ENCODE data around the gene CCDC57.

Gene CCDC57

DNA sequence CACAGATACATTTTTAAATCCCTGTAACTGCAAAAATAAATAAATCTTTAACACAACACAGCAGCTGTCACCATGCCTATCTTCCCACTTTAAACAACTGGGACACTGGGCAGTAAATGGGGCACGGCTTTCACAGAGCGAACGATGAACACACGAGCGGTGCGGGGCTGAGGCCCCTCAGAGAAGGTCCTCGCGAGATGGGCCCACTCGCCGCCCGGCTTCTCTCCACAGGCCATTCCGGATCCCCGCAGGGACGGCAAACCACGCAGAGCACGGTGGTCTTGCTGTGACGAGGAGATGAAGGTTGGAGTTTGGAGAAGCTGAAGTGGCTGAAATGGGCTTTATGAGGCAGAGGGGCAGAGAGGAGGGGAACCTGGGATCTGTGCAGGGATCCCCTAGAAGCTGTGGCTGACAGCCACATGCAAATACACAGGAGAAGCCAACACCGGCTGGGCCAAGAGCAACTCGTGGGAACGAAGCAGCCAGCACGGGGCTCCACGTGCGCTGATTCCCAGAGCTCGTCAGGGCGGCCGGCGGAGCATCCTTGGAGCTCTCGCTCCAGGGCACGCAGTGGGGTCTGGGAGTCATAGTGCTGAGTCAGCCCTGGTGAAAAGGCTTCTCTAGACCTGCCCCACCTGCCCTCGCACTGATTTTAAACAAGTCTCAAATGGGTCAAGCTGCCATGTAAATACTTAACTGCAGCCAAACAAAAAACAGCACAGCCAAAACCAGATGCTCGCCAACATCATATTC, 31.7 kb downstream of the CCDC57 start:
- Histone ChIP-seq H3K9me2 (replicated peaks; ENCODE audit: insufficient read depth, low read length) (no peaks in the 10 kb centered on the region), H3F3A (ENCODE audit: insufficient read depth) (no peaks in the 10 kb centered on the region), H2AFZ (ENCODE audit: low read depth, low read length, severe bottlenecking) (no peak overlapping the region), H3K27me3 (ENCODE audit: low read length) (no peaks in the 10 kb centered on the region), H4K20me1 (ENCODE audit: low read depth, low read length) (no peaks in the 10 kb centered on the region), H3K9ac (ENCODE audit: low read length) (no peak overlapping the region), H3K79me2 (ENCODE audit: insufficient read depth, low read length) (no peaks in the 10 kb centered on the region), H3K4me3 (ENCODE audit: insufficient read depth, low read length, poor library complexity, severe bottlenecking) (no peak overlapping the region), H3K4me2 (ENCODE audit: low read depth, low read length, poor library complexity, severe bottlenecking) (no peak overlapping the region), H3K9me3 (ENCODE audit: insufficient read depth, low read length) (no peaks in the 10 kb centered on the region), H3K27ac (ENCODE audit: low read depth, low read length) (no peak overlapping the region), H3K36me3 (ENCODE audit: low read length) (no peaks in the 10 kb centered on the region)
- TF ChIP-seq, protein P1, sequence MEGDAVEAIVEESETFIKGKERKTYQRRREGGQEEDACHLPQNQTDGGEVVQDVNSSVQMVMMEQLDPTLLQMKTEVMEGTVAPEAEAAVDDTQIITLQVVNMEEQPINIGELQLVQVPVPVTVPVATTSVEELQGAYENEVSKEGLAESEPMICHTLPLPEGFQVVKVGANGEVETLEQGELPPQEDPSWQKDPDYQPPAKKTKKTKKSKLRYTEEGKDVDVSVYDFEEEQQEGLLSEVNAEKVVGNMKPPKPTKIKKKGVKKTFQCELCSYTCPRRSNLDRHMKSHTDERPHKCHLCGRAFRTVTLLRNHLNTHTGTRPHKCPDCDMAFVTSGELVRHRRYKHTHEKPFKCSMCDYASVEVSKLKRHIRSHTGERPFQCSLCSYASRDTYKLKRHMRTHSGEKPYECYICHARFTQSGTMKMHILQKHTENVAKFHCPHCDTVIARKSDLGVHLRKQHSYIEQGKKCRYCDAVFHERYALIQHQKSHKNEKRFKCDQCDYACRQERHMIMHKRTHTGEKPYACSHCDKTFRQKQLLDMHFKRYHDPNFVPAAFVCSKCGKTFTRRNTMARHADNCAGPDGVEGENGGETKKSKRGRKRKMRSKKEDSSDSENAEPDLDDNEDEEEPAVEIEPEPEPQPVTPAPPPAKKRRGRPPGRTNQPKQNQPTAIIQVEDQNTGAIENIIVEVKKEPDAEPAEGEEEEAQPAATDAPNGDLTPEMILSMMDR (IDR thresholded peaks at IDR 0.05; ENCODE audit: insufficient read depth, low read length, poor library complexity, severe bottlenecking) = no peak
- TF ChIP-seq EZH2phosphoT487 (conservative IDR thresholded peaks at IDR 0.05; ENCODE audit: low read length) = no peak

DNA sequence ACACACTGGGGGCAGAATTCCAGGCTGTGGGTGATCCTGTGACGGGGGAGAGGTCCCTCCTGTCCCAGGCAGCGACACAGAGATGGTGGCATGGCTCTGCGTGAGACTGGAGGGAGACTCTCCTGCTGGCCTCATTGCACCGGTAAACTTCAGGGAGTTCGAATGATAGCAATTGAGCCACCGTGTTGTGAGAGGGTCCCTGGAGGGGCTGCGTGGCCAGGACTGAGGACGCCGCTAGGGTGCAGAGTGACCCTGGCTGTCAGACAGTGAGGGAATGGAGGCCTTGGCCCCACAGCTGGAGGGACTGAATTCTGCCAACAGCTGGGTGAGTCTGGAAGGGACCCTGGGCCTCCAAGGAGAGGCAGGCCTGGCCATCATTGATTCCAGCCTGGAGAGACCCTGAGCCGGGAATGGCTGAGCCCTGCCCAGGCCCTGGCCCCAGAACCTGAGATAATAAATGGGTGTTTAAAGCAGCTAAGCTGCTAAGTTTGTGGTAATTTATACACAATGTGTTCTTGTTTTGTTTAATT, 32.6 kb downstream of the CCDC57 start:
- Histone ChIP-seq H3K79me2 (ENCODE audit: insufficient read depth, low read length) (no peaks in the 10 kb centered on the region), H3K9me3 (ENCODE audit: insufficient read depth, low read length) (no peaks in the 10 kb centered on the region), H3K27ac (ENCODE audit: low read depth, low read length) (no peak overlapping the region), H3K27me3 (ENCODE audit: low read length) (no peaks in the 10 kb centered on the region), H4K20me1 (ENCODE audit: low read depth, low read length) (no peaks in the 10 kb centered on the region), H3K4me2 (ENCODE audit: low read depth, low read length, poor library complexity, severe bottlenecking) (no peak overlapping the region), H3K9me2 (replicated peaks; ENCODE audit: insufficient read depth, low read length) (no peaks in the 10 kb centered on the region), H3K9ac (ENCODE audit: low read length) (no peak overlapping the region), H2AFZ (ENCODE audit: low read depth, low read length, severe bottlenecking) (no peak overlapping the region), H3K36me3 (ENCODE audit: low read length) (no peaks in the 10 kb centered on the region), H3F3A (ENCODE audit: insufficient read depth) (no peaks in the 10 kb centered on the region), H3K4me3 (ENCODE audit: insufficient read depth, low read length, poor library complexity, severe bottlenecking) (no peak overlapping the region)
- no peak for TF ChIP-seq EZH2phosphoT487 (conservative IDR thresholded peaks at IDR 0.05; ENCODE audit: low read length)
- TF ChIP-seq, protein P1 (IDR thresholded peaks at IDR 0.05; ENCODE audit: insufficient read depth, low read length, poor library complexity, severe bottlenecking) = no peak

DNA sequence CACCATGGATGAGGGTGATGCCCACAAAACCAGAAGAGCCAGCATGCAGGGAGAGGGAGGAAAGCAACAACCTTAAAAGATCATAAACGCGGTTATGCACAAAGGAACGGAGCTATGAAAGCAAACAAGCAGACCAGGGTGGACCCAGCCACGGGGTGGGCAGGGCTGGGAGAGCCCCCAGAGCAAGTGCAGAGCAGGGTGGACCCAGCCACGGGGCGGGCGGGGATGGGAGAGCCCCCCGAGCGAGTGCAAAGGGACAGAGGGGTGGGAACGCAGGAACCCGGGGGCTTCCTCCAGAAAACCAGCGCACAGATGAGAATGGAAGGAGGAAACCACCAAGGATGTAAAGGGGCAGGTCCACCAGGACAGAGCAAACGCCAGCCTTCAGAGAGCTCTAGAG, 33.2 kb downstream of the CCDC57 start:
- Histone ChIP-seq H3K36me3 (ENCODE audit: low read length) (no peaks in the 10 kb centered on the region), H3K9me3 (ENCODE audit: insufficient read depth, low read length) (no peaks in the 10 kb centered on the region), H3K4me3 (ENCODE audit: insufficient read depth, low read length, poor library complexity, severe bottlenecking) (no peak overlapping the region), H4K20me1 (ENCODE audit: low read depth, low read length) (no peaks in the 10 kb centered on the region), H3F3A (ENCODE audit: insufficient read depth) (no peaks in the 10 kb centered on the region), H3K4me2 (ENCODE audit: low read depth, low read length, poor library complexity, severe bottlenecking) (no peak overlapping the region), H2AFZ (ENCODE audit: low read depth, low read length, severe bottlenecking) (no peak overlapping the region), H3K27ac (ENCODE audit: low read depth, low read length) (no peak overlapping the region), H3K9me2 (replicated peaks; ENCODE audit: insufficient read depth, low read length) (no peaks in the 10 kb centered on the region), H3K79me2 (ENCODE audit: insufficient read depth, low read length) (no peaks in the 10 kb centered on the region), H3K27me3 (ENCODE audit: low read length) (no peaks in the 10 kb centered on the region), H3K9ac (ENCODE audit: low read length) (no peak overlapping the region)
- no peak for TF ChIP-seq EZH2phosphoT487 (conservative IDR thresholded peaks at IDR 0.05; ENCODE audit: low read length)
- TF ChIP-seq, protein P1 (IDR thresholded peaks at IDR 0.05; ENCODE audit: insufficient read depth, low read length, poor library complexity, severe bottlenecking) = no peak

Measured in SU-DHL-6 (cell line).